Mammary epithelial cell (primary cell): Measurements from ENCODE around the gene ST6GAL2.

Experiments
- EZH2 ChIP-seq: IDR thresholded peaks from 2 replicates; pipeline ENCODE4 v1.6.1; 2012; ENCODE audit warnings: low read length, inconsistent platforms, borderline replicate concordance
- TF ChIP-seq, protein P1 (sequence below), 2 donors: IDR thresholded peaks in 1 of 2; conservative IDR thresholded peaks in 1 of 2; 2 replicates each; pipeline ENCODE4 v1.5.1; 2011 to 2012; ENCODE audit warnings: inconsistent platforms in 2 of 2, low read length in 2 of 2, mild to moderate bottlenecking in 2 of 2, control low read depth in 1 of 2, low read depth in 1 of 2; ENCODE audit not compliant: insufficient read depth in 1 of 2; ENCODE audit errors: extremely low read depth in 1 of 2

DNA sequence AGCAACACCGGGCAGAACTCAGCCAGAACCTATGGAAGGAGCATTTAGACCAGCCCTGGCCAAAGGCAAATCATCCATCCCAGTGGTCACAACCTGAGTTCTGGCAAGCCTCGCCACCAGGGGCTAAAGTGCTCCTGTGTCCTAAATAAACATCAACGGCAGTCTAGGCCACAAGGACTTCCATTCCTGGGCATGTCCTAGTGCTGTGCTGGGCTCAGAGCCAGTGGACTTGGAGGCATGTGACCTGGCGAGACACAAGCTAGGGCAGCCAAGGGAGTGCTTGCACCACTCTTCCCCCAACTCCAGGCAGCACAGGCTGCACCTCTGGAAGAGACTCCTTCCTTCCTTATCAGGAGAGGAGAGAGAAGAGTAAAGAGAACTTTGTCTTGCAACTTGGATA, 69.0 kb downstream of the ST6GAL2 start:
- TF ChIP-seq, protein P1, sequence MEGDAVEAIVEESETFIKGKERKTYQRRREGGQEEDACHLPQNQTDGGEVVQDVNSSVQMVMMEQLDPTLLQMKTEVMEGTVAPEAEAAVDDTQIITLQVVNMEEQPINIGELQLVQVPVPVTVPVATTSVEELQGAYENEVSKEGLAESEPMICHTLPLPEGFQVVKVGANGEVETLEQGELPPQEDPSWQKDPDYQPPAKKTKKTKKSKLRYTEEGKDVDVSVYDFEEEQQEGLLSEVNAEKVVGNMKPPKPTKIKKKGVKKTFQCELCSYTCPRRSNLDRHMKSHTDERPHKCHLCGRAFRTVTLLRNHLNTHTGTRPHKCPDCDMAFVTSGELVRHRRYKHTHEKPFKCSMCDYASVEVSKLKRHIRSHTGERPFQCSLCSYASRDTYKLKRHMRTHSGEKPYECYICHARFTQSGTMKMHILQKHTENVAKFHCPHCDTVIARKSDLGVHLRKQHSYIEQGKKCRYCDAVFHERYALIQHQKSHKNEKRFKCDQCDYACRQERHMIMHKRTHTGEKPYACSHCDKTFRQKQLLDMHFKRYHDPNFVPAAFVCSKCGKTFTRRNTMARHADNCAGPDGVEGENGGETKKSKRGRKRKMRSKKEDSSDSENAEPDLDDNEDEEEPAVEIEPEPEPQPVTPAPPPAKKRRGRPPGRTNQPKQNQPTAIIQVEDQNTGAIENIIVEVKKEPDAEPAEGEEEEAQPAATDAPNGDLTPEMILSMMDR (conservative IDR thresholded peaks at IDR 0.05 in 1 of 2, IDR thresholded peaks at IDR 0.05 in 1 of 2; ENCODE audit: extremely low read depth in 1 of 2, insufficient read depth in 1 of 2, low read depth in 1 of 2, low read length in 2 of 2): no peak
- TF ChIP-seq EZH2: no peak
